NB4 (cell line): ENCODE data around the gene TCF4.

Experiments used
- TF ChIP-seq, protein P1 (sequence below): IDR thresholded peaks from 2 replicates; pipeline ENCODE4 v1.6.1; 2011; ENCODE audit warnings: low read depth, low read length
- TF ChIP-seq, protein P2 (sequence below): IDR thresholded peaks from one replicate; pipeline ENCODE4 v1.5.1; 2012; ENCODE audit warnings: low read depth, low read length

DNA sequence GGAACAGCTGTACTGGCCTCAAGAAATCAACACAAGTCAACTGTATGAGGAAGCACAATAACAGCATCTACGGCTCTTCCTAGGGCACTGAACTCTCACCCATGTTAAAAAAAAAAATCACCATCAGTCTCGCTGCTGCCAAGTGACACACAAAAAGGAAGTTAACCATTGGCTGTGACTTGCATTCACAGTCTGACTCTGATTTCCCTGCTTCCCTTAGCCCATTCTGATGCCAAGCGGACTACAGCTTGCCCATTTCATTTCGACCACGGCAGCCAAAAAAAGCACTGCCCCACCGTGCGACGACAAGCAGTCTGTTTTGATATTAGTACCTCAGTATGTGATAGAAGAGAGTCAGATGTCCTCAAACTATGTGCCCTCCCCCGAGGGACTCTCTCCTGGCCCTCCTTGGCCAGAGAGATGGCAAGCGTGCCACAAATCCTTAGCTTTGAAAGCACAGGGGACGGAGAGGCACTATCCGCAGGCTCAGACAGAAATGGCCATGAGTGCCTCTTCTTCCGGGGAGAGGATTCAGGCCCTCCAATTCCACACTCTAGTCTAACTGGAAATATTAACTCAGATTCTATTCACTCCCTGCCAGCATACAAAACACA, 250.0 kb downstream of the TCF4 start:
- TF ChIP-seq, protein P1, sequence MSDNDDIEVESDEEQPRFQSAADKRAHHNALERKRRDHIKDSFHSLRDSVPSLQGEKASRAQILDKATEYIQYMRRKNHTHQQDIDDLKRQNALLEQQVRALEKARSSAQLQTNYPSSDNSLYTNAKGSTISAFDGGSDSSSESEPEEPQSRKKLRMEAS: no peak
- TF ChIP-seq, protein P2, sequence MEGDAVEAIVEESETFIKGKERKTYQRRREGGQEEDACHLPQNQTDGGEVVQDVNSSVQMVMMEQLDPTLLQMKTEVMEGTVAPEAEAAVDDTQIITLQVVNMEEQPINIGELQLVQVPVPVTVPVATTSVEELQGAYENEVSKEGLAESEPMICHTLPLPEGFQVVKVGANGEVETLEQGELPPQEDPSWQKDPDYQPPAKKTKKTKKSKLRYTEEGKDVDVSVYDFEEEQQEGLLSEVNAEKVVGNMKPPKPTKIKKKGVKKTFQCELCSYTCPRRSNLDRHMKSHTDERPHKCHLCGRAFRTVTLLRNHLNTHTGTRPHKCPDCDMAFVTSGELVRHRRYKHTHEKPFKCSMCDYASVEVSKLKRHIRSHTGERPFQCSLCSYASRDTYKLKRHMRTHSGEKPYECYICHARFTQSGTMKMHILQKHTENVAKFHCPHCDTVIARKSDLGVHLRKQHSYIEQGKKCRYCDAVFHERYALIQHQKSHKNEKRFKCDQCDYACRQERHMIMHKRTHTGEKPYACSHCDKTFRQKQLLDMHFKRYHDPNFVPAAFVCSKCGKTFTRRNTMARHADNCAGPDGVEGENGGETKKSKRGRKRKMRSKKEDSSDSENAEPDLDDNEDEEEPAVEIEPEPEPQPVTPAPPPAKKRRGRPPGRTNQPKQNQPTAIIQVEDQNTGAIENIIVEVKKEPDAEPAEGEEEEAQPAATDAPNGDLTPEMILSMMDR: no peak
